ENCODE results near the gene GNA12.

DNA sequence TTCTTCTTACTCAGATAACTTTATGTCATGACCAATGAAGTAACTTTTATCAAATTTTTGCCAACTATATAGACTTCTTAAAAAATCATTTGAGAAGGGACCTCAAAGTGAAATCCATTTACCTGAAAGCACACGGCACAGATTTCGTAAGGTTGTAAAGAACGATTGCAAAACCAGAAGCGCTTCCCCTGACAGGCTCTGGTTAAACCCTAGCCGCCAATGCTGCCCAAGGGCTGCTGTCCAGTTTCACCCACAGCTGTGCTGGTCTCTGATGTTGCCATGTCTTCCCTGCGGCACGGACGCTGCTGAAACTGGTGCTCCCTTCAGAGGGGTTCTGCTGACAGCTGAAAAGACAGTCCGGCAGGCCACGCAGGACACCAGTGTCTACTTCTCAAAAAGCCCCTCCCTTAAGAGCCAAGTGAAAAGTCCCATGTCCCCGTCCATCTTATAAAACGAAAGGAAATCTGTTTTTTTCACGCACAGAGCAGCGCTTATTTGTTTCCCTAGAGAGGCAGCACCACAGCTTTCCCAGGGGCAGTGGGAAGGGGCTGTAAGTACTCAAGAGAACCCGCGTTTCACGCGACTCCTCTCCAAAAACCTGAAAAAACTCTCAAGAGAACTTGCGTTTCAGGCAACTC is 32.5 kb downstream of the GNA12 start:
- TF ChIP-seq POLR2A (IDR thresholded peaks at IDR 0.05): no peak
- TF ChIP-seq CTCF (IDR thresholded peaks at IDR 0.05): no peak
